Loucy (cell line): ENCODE measurements around the gene POLR2L.

Source experiments
- H2AFZ ChIP-seq: fragments of 200-600 bp; sonication (generic); 2 replicates; pipeline ENCODE4 v1.6.0; 2016; ENCODE audit warnings: antibody characterized with exemption, mild to moderate bottlenecking, low read length, moderate library complexity
- H3F3A ChIP-seq: fragments of 200-600 bp; 2 replicates; pipeline ENCODE4 v1.6.0; 2016; ENCODE audit warnings: antibody characterized with exemption, low read depth, mild to moderate bottlenecking
- H3K27me3 ChIP-seq: fragments of 200-600 bp; sonication (generic); 2 replicates; pipeline ENCODE4 v1.6.1; 2014; ENCODE audit warnings: low read length, mild to moderate bottlenecking; ENCODE audit not compliant: insufficient read depth, poor library complexity, severe bottlenecking
- H3K36me3 ChIP-seq: fragments of 200-600 bp; sonication (generic); 2 replicates; pipeline ENCODE4 v1.6.1; 2016; ENCODE audit warnings: low read length; ENCODE audit not compliant: insufficient read depth
- H3K4me1 ChIP-seq: fragments of 200-600 bp; sonication (generic); 2 replicates; pipeline ENCODE4 v1.5.1; 2014; ENCODE audit warnings: low read length, mild to moderate bottlenecking; ENCODE audit not compliant: insufficient read depth, poor library complexity, severe bottlenecking
- H3K4me2 ChIP-seq: fragments of 200-600 bp; sonication (generic); 2 replicates; pipeline ENCODE4 v1.6.0; 2014; ENCODE audit warnings: antibody characterized with exemption, low read length, low read depth, mild to moderate bottlenecking; ENCODE audit not compliant: poor library complexity, severe bottlenecking
- H3K4me3 ChIP-seq: fragments of 200-600 bp; sonication (generic); 2 replicates; pipeline ENCODE4 v1.5.1; 2014; ENCODE audit warnings: low read length, mild to moderate bottlenecking, mixed read lengths; ENCODE audit not compliant: poor library complexity, severe bottlenecking
- H3K79me2 ChIP-seq: fragments of 200-600 bp; sonication (generic); 2 replicates; pipeline ENCODE4 v1.6.1; 2014; ENCODE audit warnings: low read length; ENCODE audit not compliant: insufficient read depth
- H3K9ac ChIP-seq: fragments of 200-600 bp; sonication (generic); 2 replicates; pipeline ENCODE4 v1.6.0; 2014; ENCODE audit warnings: mild to moderate bottlenecking, low read depth, low read length, moderate library complexity; ENCODE audit not compliant: poor library complexity, severe bottlenecking
- H3K9me2 ChIP-seq: fragments of 200-600 bp; sonication (generic); replicated peaks from 2 replicates; pipeline ENCODE4 v1.6.1; 2016; ENCODE audit warnings: low read depth, low read length, mixed read lengths
- H3K9me3 ChIP-seq: fragments of 200-600 bp; sonication (generic); 2 replicates; pipeline ENCODE4 v1.6.1; 2014; ENCODE audit warnings: mild to moderate bottlenecking, antibody characterized with exemption, low read length, low read depth; ENCODE audit not compliant: insufficient read depth
- H4K20me1 ChIP-seq: fragments of 200-600 bp; sonication (generic); 2 replicates; pipeline ENCODE4 v1.6.0; 2014; ENCODE audit warnings: antibody characterized with exemption, low read length, mild to moderate bottlenecking; ENCODE audit not compliant: insufficient read depth, poor library complexity, severe bottlenecking
- EZH2phosphoT487 ChIP-seq: fragments of 200-600 bp; IDR thresholded peaks from 2 replicates; pipeline ENCODE4 v1.6.1; 2018; ENCODE audit warnings: antibody characterized with exemption, mild to moderate bottlenecking, moderate library complexity, borderline replicate concordance
- TF ChIP-seq, protein P1 (sequence below): fragments of 200-600 bp; sonication (generic); conservative IDR thresholded peaks from 2 replicates; pipeline ENCODE4 v1.5.1; 2014; ENCODE audit warnings: mild to moderate bottlenecking, antibody characterized with exemption, low read length

The POLR2L gene

DNA sequence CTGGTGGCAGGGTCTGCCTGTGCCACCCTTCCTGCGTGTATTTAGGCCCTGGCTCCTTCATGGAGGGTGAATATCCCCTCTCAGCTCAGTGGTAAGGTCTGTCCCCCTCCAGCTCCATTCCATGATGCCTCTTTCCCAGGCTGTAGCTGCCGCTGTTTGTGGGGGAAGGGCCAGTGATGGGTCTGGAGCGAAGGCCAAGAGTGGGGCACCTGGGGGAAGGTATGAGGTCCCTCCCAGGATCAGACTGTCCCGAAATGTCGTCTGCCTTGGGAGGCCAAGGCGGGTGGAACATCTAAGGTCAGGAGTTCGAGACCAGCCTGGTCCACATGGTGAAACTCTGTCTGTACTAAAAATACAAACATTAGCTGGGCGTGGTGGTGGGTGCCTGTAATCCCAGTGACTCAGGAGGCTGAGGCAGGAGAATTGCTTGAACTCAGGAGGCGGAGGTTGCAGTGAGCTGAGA is 8.4 kb downstream of the POLR2L start:
- Histone ChIP-seq H3K9me2 (no peaks in the 10 kb centered on the region), H3K4me3 (peak overlapping the region; percentile 77), H3K79me2 (peaks cover 6% of the 10 kb centered on the region; the same call in 1 of the 2 replicates), H4K20me1 (peaks cover 10% of the 10 kb centered on the region), H3F3A (no peaks in the 10 kb centered on the region), H3K9ac (peak overlapping the region; percentile 78), H3K4me1 (peaks cover 15% of the 10 kb centered on the region), H3K4me2 (peak overlapping the region; percentile 84), H3K36me3 (peaks cover 4% of the 10 kb centered on the region; the same call in 1 of the 2 replicates), H3K9me3 (no peaks in the 10 kb centered on the region), H3K27me3 (no peaks in the 10 kb centered on the region), H2AFZ (no peak overlapping the region)
- TF ChIP-seq EZH2phosphoT487: no peak
- TF ChIP-seq, protein P1, sequence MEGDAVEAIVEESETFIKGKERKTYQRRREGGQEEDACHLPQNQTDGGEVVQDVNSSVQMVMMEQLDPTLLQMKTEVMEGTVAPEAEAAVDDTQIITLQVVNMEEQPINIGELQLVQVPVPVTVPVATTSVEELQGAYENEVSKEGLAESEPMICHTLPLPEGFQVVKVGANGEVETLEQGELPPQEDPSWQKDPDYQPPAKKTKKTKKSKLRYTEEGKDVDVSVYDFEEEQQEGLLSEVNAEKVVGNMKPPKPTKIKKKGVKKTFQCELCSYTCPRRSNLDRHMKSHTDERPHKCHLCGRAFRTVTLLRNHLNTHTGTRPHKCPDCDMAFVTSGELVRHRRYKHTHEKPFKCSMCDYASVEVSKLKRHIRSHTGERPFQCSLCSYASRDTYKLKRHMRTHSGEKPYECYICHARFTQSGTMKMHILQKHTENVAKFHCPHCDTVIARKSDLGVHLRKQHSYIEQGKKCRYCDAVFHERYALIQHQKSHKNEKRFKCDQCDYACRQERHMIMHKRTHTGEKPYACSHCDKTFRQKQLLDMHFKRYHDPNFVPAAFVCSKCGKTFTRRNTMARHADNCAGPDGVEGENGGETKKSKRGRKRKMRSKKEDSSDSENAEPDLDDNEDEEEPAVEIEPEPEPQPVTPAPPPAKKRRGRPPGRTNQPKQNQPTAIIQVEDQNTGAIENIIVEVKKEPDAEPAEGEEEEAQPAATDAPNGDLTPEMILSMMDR: no peak

DNA sequence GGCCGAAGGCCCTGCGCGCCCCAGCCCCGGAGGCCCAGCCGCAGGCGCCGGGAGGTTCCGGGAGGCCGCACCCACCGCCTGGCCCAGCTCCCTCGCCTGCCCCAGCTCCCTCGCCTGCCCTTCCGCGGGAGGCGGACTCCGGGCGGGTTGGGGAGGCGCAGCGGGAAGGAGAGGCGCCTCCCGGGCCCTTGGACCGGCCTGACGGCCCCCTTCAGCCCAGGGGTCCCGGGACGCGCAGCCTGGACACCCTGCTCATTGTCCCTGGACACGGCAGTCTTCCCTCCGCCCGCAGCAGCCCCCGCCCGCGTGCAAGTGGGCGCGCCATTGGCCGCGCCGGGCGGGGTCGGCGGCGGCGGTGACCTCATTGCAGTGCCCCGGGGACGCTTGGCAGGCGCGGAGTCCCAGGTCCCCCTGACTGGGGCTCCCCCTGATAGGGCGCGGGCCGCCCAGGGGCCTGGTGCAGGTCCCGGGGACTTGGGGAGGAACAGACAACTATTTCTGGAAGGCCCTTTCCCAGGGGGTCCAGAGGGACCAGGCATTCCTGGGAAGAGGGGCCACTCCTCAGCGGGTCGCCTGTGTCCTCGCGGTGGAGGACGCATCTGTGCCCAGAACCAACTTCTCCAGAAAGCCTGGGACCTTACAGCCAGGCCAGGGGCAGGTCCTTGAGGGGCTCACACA is 9.1 kb downstream of the POLR2L start:
- H4K20me1 ChIP-seq: peaks cover 5% of the 10 kb centered on the region
- H3K9ac ChIP-seq: peak overlapping the region; percentile 78
- H3K4me2 ChIP-seq: peak overlapping the region; percentile 84
- no peak for TF ChIP-seq EZH2phosphoT487
- TF ChIP-seq, protein P1: no peak
- H3K36me3 ChIP-seq: no peaks in the 10 kb centered on the region; the same call in 1 of the 2 replicates
- peak overlapping the region; percentile 77 for H3K4me3 ChIP-seq
- H2AFZ ChIP-seq: peak overlapping the region; percentile 3; the same call in 1 of the 2 replicates
- H3K79me2 ChIP-seq: peaks cover 6% of the 10 kb centered on the region; the same call in 1 of the 2 replicates
- H3K9me2 ChIP-seq: no peaks in the 10 kb centered on the region
- H3K9me3 ChIP-seq: no peaks in the 10 kb centered on the region
- H3F3A ChIP-seq: no peaks in the 10 kb centered on the region
- no peaks in the 10 kb centered on the region for H3K27me3 ChIP-seq
- H3K4me1 ChIP-seq: peaks cover 15% of the 10 kb centered on the region

DNA sequence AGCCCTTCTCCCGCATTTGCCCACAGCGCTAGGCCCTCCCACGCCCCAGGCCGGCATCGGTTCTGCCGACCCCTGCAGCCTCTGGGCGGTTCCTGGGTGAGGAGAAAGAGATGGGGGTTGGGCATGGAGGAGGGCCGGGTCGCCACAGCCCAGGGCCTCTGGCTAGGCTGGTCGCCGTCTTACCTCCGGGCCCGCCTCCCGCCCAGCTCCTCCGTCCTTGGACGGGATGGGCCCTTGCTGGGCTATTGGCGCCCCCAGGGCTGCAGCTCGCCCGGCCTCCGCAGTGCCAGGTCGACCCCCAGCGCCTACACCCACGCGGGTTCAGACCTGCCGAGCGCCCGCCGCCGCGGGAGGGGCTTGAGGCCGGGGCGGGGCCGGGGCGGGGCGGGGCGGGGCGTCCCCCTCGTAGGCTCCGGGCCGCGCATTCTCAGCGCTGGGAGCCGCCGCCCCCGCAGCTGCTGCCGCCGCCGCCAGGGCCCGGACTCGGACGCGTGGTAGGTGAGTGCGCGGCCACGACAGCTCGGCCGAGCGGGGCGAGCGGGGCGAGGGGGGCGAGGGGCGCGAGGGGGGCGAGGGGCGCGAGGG is 9.7 kb downstream of the POLR2L start, which contains the start of gene CD151:
CD151 (plus strand) TSS at position 424 of the 585 bp plus-strand sequence. CDS start 3,118 bp downstream, outside the sequence.
- H3K9ac ChIP-seq: peak within 1 kb of the TSS; percentile 78
- H3K4me1 ChIP-seq: peaks cover 22% of the 10 kb centered on the region
- peaks cover 5% of the 10 kb centered on the region for H4K20me1 ChIP-seq
- H3K9me2 ChIP-seq: no peaks in the 10 kb centered on the region
- H3K79me2 ChIP-seq: peaks cover 11% of the 10 kb centered on the region; the same call in 1 of the 2 replicates
- no peaks in the 10 kb centered on the region for H3F3A ChIP-seq
- peak within 1 kb of the TSS; percentile 3; the same call in 1 of the 2 replicates for H2AFZ ChIP-seq
- H3K27me3 ChIP-seq: no peaks in the 10 kb centered on the region
- peak within 1 kb of the TSS; percentile 84 for H3K4me2 ChIP-seq
- peak within 1 kb of the TSS; percentile 77 for H3K4me3 ChIP-seq
- H3K9me3 ChIP-seq: no peaks in the 10 kb centered on the region
- no peaks in the 10 kb centered on the region; the same call in 1 of the 2 replicates for H3K36me3 ChIP-seq
- TF ChIP-seq, protein P1: no peak
- no peak for TF ChIP-seq EZH2phosphoT487
